Thyroid gland (tissue), 4 donors: ENCODE measurements around the gene PXMP4.

Experiments used
- CTCF ChIP-seq, 6 experiments: fragments of 200-600 bp in 3 of 6; fragments of 450-650 bp in 3 of 6; sonication (generic) in 3 of 6; IDR thresholded peaks; one replicate each; pipeline ENCODE4 v1.5.1; 2016 to 2019; ENCODE audit warnings: antibody characterized with exemption in 6 of 6, mild to moderate bottlenecking in 2 of 6, inconsistent platforms in 1 of 6, moderate library complexity in 1 of 6
- POLR2A ChIP-seq, 2 donors: fragments of 450-650 bp; IDR thresholded peaks; one replicate each; pipeline ENCODE4 v1.6.1; 2017; ENCODE audit warnings: antibody characterized with exemption in 2 of 2, mild to moderate bottlenecking in 2 of 2, moderate library complexity in 1 of 2

GRCh38 chr20:33711446-33711738, 8.7 kb downstream of the PXMP4 start:
- TF ChIP-seq CTCF (IDR thresholded peaks at IDR 0.05) (no peak), POLR2A (IDR thresholded peaks at IDR 0.05) (no peak)
